Measurements from ENCODE around the gene HEATR5B. TPM values are rescaled to one million over a fixed set of nuclear protein-coding genes. Genes with fewer than 3 reads are reported as not detected.

HEATR5B gene
- total RNA-seq, result 22.1 and 23.4 TPM in 2 replicates

DNA sequence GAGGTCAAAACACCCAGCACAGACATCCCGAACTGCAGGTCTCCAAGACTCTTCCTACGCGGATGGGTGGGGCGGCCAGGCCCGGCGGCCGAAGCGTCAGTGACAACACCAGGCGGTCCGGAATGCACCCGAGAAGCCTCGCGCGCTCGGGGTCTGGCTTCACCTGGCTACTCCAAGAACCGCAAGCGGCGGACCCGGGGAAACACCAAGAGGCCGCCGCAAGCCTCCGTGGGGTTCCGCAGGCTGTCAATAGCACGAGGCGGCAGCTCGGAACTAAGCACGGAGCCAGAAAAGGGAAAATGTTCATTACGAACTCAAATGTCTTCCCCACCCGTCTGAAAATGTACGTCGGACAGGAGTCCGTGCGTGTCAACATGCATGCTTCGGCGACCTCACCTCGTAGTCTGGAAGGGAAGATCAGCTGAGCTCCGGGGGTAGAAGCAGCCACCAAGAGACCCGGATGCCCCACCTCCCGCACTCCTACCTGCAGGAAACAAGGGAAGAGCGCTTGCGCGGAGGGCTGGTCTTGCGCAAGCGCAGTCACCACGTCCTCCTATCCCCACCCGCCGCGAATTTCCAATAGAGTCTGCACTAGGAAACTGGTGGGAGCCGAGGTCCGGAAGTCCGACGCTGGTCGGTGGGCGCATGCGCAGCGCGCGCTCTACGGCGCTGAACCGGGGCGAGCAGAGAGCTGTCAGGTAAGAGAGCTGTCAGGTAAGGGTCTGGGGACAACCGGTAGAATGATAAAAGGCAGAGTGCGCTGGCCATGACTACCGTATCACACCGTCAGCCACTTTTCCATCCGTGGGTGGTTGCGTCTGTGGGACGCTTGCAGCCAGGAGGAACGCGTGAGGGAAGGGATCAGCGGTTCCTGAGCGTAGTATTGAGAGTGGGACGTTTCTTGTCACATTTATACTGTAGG, at the start of gene HEATR5B, which contains the start of gene GPATCH11:
TSS of gene HEATR5B (minus strand) at position 500 of the 922 bp plus-strand sequence. CDS start 958 bp downstream, outside the sequence.
TSS of gene GPATCH11 (plus strand) at position 646 of the 922 bp plus-strand sequence. CDS start 3,864 bp downstream, outside the sequence.
- intact Hi-C loops (cut with micrococcal nuclease), result loop anchor here (1.0 to 10.0 kb wide), 6 partner anchors 73 to 988 kb away; partner anchors contain the start of genes CEBPZ, FEZ2, NDUFAF7 and PRKD3

DNA sequence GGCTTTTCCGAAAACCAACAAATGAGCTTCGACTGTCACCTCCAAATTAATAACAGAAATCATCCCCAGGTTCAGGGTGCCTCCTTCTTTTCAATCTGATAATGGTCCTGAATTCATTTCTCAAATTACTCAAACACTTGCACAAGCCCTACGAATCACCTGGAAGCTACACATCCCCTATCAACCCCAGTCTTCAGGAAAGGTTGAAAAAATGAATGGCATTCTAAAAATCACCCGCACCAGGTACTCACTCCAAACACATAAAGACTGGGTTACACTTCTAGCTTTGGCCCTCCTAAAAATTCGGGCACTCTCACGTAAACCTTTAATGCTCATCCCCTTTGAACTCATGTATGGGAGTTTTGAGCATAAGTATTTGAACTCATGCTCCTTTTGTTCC, 48.7 kb upstream of the HEATR5B start:
- intact Hi-C loops (cut with micrococcal nuclease), result no loop called here

DNA sequence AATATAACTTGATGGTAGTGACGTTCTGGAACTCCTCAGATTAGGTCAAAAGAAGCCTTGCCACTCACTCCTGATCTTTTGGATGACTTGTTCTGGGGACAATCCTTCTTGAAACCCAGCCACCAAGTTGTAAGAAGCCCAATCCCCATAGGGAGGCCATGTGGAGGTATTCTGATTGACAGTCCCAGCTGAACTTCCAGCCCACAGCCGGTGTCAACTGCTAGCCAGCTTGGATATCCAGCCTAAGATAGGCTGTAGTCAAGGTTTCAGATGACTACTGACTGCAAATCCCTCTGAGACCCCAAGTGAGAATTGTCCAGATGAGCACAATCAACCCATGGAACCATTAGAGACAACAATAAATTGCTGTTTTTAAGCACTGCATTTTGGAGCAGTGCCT, 41.2 kb upstream of the HEATR5B start:
- intact Hi-C loops (cut with micrococcal nuclease), result no loop called here

DNA sequence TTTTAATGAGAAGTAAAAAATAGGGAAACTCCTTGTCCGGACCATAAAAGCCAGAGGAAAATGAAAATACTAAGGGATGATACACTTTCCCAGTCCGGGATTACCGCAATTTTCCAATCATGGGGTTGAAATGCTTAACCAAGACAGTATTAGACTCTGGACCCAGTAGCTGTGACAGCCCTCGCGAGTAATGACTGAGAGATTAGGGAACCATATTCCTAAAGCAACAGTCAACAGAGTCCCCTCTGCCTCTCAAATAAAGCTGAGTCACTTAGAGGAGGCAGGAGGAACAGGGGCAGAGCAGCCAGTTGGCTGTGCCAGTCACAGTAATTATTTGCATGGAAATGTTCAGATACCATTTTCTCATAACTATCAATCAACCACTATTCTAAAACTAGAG, 35.0 kb upstream of the HEATR5B start:
- intact Hi-C loops (cut with micrococcal nuclease), result no loop called here

DNA sequence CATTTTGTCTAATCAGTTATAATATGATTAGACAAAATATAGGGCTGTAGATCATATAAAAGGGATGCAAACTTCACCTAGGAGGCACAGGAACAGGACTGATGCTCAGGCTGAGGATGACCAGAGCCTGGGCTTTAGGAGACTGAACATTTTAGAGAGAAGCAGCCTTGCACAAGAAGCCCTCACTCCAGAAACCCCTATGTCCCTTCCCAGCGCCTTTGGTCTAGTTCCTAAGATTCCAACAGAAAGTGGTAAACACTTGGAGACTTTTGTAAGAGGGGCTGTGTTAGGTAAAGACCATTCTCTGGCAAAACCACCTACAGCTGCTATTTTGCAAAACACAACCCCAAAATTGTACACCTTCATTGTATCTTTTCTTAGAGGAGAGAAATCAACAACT, 33.4 kb upstream of the HEATR5B start:
- intact Hi-C loops (cut with micrococcal nuclease), result no loop called here

DNA sequence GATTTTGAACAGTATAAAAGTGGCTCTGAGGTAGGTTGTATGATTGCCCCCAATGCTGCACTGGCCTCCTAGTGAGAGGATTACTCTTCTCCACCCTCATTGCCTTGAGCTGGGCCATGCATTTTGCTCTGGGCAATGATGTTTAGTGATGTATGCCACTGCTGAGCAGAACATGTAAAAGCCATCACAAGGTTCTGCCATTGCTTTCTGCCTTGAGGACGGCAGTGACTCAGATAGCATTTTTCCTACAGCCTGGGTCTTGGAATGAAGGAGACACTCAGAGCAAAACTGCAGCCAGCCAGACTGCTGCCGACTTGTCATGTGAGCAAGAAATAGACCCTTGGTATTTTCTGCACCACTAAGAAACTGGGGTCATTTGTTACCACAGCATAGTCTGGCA, 27.8 kb upstream of the HEATR5B start:
- intact Hi-C loops (cut with micrococcal nuclease), result no loop called here

DNA sequence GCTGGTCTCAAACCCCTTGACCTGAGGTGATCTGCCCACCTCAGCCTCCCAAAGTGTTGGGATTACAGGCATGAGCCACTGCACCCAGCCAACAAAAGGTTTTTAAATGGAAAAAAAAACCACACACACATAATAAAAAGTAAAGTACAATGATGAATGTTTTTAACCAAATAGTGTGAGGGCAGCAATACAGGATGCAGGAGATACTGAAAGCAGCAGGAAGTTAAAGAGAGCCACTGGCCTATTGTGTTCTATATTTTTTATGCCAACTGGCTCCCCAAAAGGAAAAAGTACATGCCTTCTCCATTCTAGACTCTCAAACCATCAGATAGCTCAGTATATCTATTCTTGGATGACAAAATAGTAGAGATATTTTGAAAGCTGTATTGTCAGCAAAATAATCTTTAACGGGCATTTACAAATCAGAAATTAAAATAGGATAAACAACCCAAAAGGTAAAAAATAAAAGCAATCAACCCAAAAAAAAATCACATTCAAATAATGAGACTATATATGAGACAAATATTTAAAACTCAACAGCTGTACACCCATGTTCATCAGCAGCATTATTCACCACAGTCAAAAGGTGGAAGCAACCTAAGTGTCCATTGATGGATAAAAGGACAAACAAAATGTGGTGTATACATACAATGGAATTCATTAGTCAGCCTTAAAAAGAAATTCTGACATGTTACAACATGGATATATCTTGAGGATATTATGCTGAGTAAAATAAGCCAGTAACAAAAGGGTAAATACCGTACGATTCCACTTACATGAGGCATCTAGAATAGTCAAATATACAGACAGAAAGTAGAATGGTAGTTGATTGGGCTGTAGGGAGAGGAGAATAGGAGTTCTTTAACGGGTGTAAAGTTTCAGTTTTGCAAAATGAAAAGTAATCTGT, 26.4 kb upstream of the HEATR5B start:
- intact Hi-C loops (cut with micrococcal nuclease), result no loop called here

DNA sequence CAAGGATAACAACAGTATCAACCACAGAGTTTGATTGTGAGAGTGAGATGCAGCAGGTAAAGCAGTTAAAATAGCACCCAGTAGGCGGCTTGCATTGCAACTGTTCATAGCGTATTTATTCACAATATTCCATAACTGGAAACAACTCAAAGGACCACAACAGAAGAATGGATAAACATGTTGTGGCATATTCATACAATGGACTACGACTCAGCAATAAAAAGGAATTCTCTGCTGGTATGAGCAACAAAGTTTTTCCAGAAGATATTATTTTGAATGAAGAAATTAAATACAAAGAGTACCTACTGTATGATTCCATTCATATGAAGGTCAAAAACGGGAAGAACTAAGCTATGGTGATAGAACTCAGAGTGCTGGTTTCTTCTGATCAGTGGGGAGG, 25.4 kb upstream of the HEATR5B start:
- intact Hi-C loops (cut with micrococcal nuclease), result no loop called here

DNA sequence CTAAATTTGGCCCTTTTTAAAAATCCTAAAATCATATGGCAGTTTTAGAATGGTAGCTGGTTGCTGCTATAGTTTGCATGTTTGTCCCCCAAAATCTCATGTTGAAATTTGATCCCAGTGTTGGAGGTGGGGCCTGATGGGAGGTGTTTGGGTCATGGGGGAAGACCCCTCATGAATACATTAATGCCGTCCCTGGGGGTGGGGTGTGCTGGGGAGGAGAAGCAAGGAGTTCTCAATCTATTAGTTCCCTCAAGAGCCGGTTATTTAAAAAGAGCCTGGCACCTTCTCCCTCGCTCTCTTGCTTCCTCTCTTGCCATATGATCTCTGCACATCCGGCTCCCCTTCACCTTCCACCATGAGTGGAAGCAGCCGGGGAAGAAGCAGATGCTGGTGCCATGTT, 21.0 kb upstream of the HEATR5B start:
- intact Hi-C loops (cut with micrococcal nuclease), result no loop called here

DNA sequence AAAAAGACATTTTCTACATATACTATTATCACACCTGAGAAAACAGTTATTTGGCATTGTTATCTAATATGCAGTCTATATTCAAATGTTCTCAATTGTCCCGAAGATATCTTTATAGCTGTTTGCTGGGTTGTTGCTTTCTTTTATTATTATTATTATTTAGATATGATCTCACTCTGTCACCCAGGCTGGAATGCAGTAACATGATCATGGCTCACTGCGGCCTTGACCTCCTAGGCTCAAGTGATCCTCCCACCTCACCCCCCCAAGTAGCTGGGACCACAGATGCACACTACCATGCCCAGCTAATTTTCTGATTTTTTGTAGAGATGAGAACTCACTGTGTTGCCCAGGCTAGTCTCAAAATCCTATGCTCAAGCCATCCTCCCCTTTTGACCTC, 20.0 kb upstream of the HEATR5B start:
- intact Hi-C loops (cut with micrococcal nuclease), result no loop called here

DNA sequence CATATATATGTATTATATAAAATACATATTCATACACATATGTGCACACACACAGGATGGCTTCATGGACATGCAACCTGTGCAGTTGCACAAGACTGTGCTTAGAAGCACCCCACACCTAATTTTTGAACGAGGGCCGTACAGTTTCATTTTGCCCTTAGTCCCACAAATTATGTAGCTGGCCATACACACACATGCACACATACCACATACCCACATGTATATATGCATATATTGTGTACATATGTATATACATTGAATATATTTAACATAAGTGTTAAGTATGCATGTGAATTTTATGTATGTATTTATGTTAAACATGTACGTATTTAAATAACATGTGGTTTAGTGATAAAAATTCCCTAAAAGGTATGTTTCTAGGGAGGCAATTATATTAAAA, 18.4 kb upstream of the HEATR5B start:
- intact Hi-C loops (cut with micrococcal nuclease), result no loop called here

DNA sequence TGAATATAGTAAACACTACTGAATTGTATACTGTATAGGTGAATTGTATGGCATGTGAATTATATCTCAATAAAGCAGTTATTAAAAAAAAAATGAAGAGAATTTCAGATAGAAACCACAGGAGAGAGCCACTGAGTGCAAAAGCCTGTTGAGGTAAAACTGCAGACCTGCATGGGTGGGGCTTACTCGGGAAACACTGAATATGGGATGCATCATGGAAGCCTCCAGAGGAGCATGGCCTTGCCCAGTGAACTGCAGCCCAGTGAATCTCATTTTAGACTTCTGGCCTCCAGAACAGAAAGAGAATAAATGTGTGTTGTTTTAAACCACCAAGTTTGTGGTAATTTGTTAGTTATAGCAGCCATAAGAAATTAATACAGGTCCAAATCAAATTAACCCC, 15.9 kb upstream of the HEATR5B start:
- intact Hi-C loops (cut with micrococcal nuclease), result no loop called here

DNA sequence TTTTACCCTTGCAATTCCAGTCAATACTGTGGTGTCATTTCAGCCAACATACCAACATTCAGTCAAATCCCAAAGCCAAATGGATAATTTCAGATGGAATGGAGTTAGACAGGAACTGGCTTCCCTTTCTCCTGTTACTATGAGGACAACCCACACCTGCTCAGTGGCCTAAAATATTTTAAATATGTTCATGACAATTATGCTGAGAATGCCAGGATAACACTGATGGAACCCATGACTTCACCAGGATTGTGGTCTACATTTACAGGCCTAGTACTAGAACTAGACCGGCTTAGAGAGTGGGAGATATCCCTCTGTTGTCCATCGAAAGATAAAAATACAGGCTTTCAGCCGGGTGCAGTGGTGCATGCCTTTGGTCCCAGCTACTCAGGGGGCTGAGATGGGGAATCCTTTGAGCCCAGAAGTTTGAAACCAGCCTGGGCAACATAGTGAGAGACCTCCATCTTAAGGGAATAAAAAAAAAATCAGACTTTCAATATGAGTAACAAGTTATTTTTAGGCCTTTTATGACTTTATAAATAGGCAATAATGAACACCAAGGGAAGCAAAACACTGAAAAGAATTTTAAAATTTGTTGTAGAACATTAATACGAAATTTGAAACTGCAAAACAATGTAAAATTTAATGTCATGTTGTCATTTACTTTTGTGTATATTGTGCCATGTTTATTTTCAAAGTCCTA, 14.4 kb upstream of the HEATR5B start:
- intact Hi-C loops (cut with micrococcal nuclease), result no loop called here

DNA sequence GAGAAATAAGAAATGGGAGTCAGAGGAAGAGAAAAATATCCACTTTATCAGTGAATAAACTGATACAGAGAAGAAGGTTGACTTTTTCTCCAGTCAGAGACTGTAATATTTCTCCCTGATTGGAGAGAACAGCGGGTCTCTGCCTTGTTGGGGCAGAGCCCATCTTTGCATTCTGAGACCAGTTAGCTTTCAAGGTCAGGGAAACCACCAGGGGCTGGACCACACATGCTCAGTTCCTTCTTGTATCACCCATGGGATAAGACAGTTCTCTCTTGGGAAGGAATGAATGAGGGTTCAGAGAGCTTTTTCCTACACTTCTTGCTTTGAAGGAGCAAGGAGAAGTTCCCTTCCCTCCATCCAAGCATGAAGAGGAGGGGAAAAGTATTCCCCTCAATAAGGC, 12.4 kb upstream of the HEATR5B start:
- intact Hi-C loops (cut with micrococcal nuclease), result no loop called here

DNA sequence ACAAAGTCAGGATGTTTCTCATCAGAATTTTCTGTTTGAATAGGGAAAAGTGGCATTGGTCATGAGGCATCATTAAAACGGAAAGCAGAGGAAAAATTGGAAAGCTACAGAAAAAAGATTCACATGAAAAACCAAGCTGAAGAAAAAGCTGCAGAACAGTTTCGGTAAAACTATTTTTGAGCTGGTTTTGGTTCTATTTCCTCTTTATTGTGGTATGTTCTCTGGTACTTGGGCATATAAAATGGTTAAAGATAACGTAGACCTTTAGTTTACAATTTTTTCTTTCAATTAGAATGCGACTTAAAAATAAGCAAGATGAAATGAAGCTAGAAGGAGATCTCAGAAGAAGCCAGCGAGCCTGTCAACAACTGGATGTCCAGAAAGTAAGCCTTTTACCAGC, 7.7 kb upstream of the HEATR5B start:
- intact Hi-C loops (cut with micrococcal nuclease), result no loop called here

DNA sequence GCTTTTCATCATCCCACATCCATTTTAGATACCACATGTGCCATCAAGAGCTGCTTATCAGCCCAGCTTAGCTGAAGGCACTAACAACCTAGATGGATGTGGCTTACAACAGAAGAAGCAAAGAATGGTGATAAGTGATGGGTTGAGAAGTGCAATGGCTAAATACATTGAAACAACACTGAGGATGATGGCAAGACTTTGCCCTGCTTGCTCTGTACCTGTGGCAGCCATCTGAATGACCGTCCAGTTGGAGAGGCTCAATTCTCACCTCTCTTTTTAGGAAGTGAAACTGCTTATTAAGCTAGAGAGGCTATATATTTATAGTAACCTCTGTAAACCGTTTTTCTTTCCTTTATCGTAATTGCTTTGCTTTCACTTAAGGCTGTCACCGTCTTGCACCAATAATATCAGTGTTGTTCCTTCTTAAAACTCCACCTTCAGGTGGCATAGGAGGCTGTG, 5.9 kb upstream of the HEATR5B start:
- intact Hi-C loops (cut with micrococcal nuclease), result no loop called here

DNA sequence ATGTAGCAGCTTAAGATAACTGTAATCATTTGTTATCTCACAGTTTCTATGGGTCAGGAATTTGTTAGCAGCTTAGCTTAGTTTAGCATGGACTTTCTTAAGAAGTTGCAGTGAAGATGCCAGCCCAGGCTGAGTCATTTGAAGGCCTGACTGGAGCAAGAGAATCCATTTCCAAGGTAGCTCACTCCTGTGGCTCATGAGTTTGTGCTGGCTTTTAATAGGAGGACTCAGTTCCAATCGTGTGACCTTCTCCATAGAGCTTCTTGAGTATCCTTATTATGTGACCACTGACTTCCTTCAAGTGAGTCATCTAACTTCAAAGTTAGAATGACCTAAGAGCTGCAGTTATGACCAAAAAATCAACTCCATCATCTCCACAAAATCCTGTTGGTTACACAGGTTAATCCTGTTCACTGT, 1.6 kb upstream of the HEATR5B start:
- intact Hi-C loops (cut with micrococcal nuclease), result loop anchor here (10.0 kb wide), 1 partner anchor 491 kb away; the partner anchor contains the start of gene FEZ2

DNA sequence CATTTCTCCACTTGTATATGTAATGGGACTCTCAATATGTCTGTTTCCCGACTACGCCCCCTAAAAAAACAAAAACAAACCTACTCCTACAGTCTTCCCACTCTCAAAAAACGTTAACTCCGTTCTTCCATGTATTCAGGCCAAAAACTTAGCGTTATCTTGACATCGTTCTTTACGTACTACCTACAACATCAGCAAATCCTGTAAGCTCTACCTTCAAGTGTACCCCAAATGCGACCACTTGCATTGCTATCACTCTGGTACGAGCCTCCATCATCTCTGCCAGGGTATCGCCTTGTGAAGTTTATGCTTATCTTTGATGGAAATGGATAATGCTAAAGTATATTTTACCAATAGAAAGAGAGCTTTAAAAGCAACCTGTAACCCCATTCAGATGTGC, 625 bp upstream of the HEATR5B start:
- intact Hi-C loops (cut with micrococcal nuclease), result loop anchor here (1.0 to 10.0 kb wide), 6 partner anchors 73 to 988 kb away; partner anchors contain the start of genes CEBPZ, FEZ2, NDUFAF7 and PRKD3

DNA sequence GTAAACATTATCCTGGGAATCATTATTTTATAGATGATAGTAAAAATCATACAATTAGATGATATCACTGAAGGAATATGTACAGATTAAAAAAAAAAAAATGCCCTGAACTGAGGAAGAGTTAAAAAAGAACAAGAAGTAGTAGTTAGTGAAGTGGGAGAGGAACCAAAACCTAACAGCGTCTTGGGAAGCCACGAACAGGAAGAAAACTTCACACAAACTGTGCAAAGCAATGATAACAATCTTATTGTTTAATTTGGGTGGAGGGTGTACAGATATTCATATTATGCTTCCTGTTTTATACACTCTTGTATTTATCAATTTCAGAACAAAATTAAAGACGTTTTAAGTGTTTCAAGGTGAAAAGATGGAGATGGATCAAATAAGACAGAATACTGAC, 3.5 kb downstream of the HEATR5B start:
- intact Hi-C loops (cut with micrococcal nuclease), result loop anchor here (5.0 to 10.0 kb wide), 3 partner anchors 152 to 992 kb away; partner anchors contain the start of genes CEBPZ, FEZ2 and NDUFAF7

DNA sequence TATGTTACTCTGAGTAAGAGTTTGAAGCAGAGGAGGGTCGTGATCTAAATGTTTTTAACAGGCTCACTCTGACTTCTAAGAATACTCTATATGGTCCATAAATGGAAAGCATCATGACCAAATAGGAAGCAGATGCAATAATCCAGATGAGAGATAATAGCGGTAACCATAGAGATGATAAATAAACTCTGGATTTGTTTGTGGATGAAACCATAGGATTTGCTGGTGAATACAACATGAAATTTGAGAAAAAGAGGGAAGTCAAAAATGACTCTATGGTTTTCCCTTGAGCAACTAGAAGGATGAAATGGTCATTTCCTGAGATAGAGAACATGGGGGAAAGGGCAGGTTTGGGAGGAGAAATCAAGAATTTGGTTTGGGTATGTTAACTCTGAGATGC, 3.9 kb downstream of the HEATR5B start:
- intact Hi-C loops (cut with micrococcal nuclease), result loop anchor here (5.0 to 10.0 kb wide), 3 partner anchors 152 to 992 kb away; partner anchors contain the start of genes CEBPZ, FEZ2 and NDUFAF7

DNA sequence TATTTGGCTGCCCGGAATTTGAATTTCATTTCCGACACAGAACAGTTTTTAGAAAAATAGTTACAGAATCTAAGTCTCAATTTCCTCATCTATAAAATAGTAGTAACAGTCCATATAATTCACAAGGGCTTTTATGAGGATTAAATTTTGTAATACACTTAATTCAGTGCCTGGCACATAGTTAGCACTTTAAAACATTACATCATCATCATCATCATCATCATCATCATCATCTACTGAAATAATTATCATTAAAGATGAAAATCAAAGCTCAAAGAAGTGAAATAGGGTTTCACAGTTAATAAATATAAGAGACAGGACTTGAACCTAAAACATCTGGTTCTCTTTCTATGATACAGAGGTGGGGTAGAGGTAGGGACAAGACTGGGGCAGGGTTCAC, 13.2 kb downstream of the HEATR5B start:
- intact Hi-C loops (cut with micrococcal nuclease), result no loop called here
